ENCODE results near the gene ACAT1. TPM values are rescaled to one million over a fixed set of nuclear protein-coding genes. Genes with fewer than 3 reads are reported as not detected.

Gene ACAT1
- total RNA-seq, 1 donor from 2014 or later: 37.5 TPM

GRCh38 chr11:108097179-108097578, 24.2 kb upstream of the ACAT1 start:
- Mint-ChIP-seq H3K4me1 (ENCODE audit: low read depth) (peaks cover 2% of the 10 kb centered on the region), H3K27me3 (no peaks in the 10 kb centered on the region), H3K9me3 (ENCODE audit: low read depth) (no peaks in the 10 kb centered on the region), H3K36me3 (ENCODE audit: insufficient read depth) (peaks cover 32% of the 10 kb centered on the region), H3K27ac (no peak overlapping the region), H3K4me3 (ENCODE audit: low read depth) (no peak overlapping the region)
- TF ChIP-seq CTCF (IDR thresholded peaks at IDR 0.05; ENCODE audit: unreplicated experiment): no peak
- no peak for DNase-seq (ENCODE audit: low spot score, unreplicated experiment)

DNA sequence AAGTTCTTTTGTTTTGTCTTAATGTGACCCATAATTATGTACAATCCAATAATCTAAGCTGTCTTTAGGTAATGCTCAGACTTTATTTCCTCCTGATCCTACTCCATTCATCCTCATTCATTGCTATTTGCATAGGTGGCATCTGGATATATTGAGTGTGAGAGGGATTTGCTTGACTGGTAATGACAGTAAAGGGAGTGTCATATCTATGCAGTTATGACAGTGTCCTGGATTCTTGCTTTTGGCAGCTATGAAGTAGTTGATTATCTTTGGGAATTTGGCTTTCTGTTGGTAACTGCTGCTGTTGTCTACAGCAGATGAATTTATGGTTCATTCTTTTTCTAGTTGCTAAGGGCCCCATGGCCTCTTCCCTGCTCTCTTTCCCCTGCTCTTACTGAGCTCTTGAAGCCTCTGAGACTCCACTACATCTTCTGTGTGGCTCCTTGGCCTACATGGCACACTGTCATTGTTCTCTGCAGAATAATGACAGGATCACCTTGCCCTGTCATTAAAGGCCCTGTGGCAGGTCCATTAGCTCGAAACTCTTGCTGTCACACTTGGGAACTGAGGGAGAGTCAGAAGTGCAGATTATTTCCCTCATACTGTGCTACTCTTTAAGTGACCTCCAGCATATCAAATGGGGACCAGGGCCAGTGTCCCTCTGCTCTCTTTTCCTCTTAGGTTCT, 20.1 kb upstream of the ACAT1 start:
- DNase-seq (ENCODE audit: low spot score, unreplicated experiment): no peak
- H3K4me1 Mint-ChIP-seq (ENCODE audit: low read depth): peaks cover 1% of the 10 kb centered on the region
- no peaks in the 10 kb centered on the region for H3K9me3 Mint-ChIP-seq (ENCODE audit: low read depth)
- no peak for TF ChIP-seq CTCF (IDR thresholded peaks at IDR 0.05; ENCODE audit: unreplicated experiment)
- peaks cover 28% of the 10 kb centered on the region for H3K36me3 Mint-ChIP-seq (ENCODE audit: insufficient read depth)
- H3K4me3 Mint-ChIP-seq (ENCODE audit: low read depth): no peak overlapping the region
- H3K27me3 Mint-ChIP-seq: no peaks in the 10 kb centered on the region
- H3K27ac Mint-ChIP-seq: no peak overlapping the region

DNA sequence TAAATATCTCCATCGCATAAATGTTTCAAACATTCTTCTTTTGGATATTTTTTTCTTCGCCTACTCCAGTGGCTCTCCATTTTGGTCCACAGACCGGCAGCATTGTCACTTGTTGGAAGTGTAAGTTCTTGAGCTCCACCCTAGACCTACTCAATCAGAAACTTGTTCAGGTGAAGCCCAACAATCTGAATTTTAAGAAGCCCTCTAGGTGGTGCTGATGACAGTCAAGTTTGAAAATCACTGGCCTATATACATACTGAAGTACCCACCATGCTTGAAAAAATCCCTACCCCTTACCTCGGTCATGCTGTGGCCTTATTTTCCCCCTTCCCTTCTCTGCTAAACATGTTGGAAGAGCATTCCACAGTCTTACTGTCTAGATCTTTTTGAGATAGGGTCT, 10.2 kb upstream of the ACAT1 start:
- no peak for DNase-seq (ENCODE audit: low spot score, unreplicated experiment)
- TF ChIP-seq CTCF (IDR thresholded peaks at IDR 0.05; ENCODE audit: unreplicated experiment): no peak
- no peaks in the 10 kb centered on the region for H3K4me1 Mint-ChIP-seq (ENCODE audit: low read depth)
- no peaks in the 10 kb centered on the region for H3K27me3 Mint-ChIP-seq
- no peaks in the 10 kb centered on the region for H3K36me3 Mint-ChIP-seq (ENCODE audit: insufficient read depth)
- no peak overlapping the region for H3K4me3 Mint-ChIP-seq (ENCODE audit: low read depth)
- H3K9me3 Mint-ChIP-seq (ENCODE audit: low read depth): no peaks in the 10 kb centered on the region
- H3K27ac Mint-ChIP-seq: no peak overlapping the region

DNA sequence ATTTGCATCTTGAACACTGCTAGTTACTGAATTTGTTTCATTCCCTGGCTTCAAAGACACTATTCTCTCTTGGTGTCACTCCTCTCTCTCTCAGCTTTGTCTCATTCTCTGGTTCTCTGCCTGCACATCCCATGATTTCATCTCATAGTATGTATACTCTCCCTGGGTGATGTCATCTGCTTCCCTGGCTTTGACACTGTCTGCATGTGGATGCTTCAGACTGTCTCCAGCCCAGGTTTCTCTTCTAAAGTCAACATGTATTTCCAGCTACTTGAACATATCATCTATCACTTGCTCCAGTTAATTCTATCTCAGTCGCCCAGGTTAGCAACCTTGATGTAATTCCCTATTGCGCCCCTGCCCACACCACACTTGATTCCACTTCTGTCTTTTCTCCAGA, 9.3 kb upstream of the ACAT1 start:
- Mint-ChIP-seq H3K27me3 (no peaks in the 10 kb centered on the region), H3K36me3 (ENCODE audit: insufficient read depth) (no peaks in the 10 kb centered on the region), H3K4me3 (ENCODE audit: low read depth) (no peak overlapping the region), H3K9me3 (ENCODE audit: low read depth) (no peaks in the 10 kb centered on the region), H3K27ac (no peak overlapping the region), H3K4me1 (ENCODE audit: low read depth) (no peaks in the 10 kb centered on the region)
- DNase-seq (ENCODE audit: low spot score, unreplicated experiment): no peak
- no peak for TF ChIP-seq CTCF (IDR thresholded peaks at IDR 0.05; ENCODE audit: unreplicated experiment)

GRCh38 chr11:108115500-108116140, 5.7 kb upstream of the ACAT1 start:
- H3K4me3 Mint-ChIP-seq (ENCODE audit: low read depth): no peak overlapping the region
- no peaks in the 10 kb centered on the region for H3K27me3 Mint-ChIP-seq
- TF ChIP-seq CTCF (IDR thresholded peaks at IDR 0.05; ENCODE audit: unreplicated experiment): no peak
- H3K27ac Mint-ChIP-seq: no peak overlapping the region
- H3K4me1 Mint-ChIP-seq (ENCODE audit: low read depth): no peaks in the 10 kb centered on the region
- no peaks in the 10 kb centered on the region for H3K36me3 Mint-ChIP-seq (ENCODE audit: insufficient read depth)
- no peaks in the 10 kb centered on the region for H3K9me3 Mint-ChIP-seq (ENCODE audit: low read depth)
- DNase-seq (ENCODE audit: low spot score, unreplicated experiment): no peak
